Fibroblast of peridontal ligament (primary cell): ENCODE data around the gene FGGY.
"Not testable (repeated sequence)": the region's sequence is repeated elsewhere in the genome, so short reads cannot be mapped to it uniquely, and the experiment has no call there.

Experiments used
- DNase-seq: peaks from one replicate; pipeline ENCODE4 v3.0.0-alpha.2; 2010; ENCODE audit errors: extremely low read depth

Gene FGGY

GRCh38 chr1:59350521-59350920, 53.6 kb downstream of the FGGY start:
- DNase-seq: no peak

- no peak for DNase-seq
These were observed 55.2 kb downstream of the FGGY start for GRCh38 chr1:59352065-59352464.

- DNase-seq: no peak
These were observed 56.6 kb downstream of the FGGY start for GRCh38 chr1:59353453-59353852.

- DNase-seq: not testable (repeated sequence)
These were observed 57.3 kb downstream of the FGGY start for GRCh38 chr1:59354239-59354638.

- no peak for DNase-seq
These were observed 57.9 kb downstream of the FGGY start for GRCh38 chr1:59354709-59355337.

GRCh38 chr1:59355361-59355760, 58.5 kb downstream of the FGGY start:
- no peak for DNase-seq

GRCh38 chr1:59356627-59357026, 59.7 kb downstream of the FGGY start:
- DNase-seq: no peak

- DNase-seq: no peak
These were observed 60.9 kb downstream of the FGGY start for GRCh38 chr1:59357645-59358320.

- no peak for DNase-seq
These were observed 62.4 kb downstream of the FGGY start for GRCh38 chr1:59359325-59359724.

- peak; percentile 71 for DNase-seq
These were observed 63.3 kb downstream of the FGGY start for GRCh38 chr1:59360170-59360569.

- no peak for DNase-seq
These were observed 63.8 kb downstream of the FGGY start for GRCh38 chr1:59360729-59361128.

GRCh38 chr1:59361766-59362165, 64.9 kb downstream of the FGGY start:
- no peak for DNase-seq

GRCh38 chr1:59364037-59364436, 67.1 kb downstream of the FGGY start:
- DNase-seq: no peak

- DNase-seq: no peak
These were observed 69.5 kb downstream of the FGGY start for GRCh38 chr1:59366346-59366745.

- DNase-seq: peak; percentile 98
These were observed 70.6 kb downstream of the FGGY start for GRCh38 chr1:59367301-59368007.

GRCh38 chr1:59368008-59368670, 71.2 kb downstream of the FGGY start:
- DNase-seq: no peak

GRCh38 chr1:59375321-59376220, 78.7 kb downstream of the FGGY start:
- peak; percentile 99 for DNase-seq

- DNase-seq: no peak
These were observed 80.5 kb downstream of the FGGY start for GRCh38 chr1:59377350-59377904.

GRCh38 chr1:59378621-59379370, 81.9 kb downstream of the FGGY start:
- DNase-seq: peak; percentile 38

- DNase-seq: no peak
These were observed 82.5 kb downstream of the FGGY start for GRCh38 chr1:59379371-59379728.
